ENCODE measurements around the gene SRC.

SRC gene

GRCh38 chr20:37315021-37315451 is 30.9 kb upstream of the SRC start:
- DNase-seq (ENCODE audit: low read depth in 3 of 3) = no peak

- no peak for DNase-seq (ENCODE audit: low read depth in 3 of 3)
These were observed 30.4 kb upstream of the SRC start for GRCh38 chr20:37315452-37316110.

DNA sequence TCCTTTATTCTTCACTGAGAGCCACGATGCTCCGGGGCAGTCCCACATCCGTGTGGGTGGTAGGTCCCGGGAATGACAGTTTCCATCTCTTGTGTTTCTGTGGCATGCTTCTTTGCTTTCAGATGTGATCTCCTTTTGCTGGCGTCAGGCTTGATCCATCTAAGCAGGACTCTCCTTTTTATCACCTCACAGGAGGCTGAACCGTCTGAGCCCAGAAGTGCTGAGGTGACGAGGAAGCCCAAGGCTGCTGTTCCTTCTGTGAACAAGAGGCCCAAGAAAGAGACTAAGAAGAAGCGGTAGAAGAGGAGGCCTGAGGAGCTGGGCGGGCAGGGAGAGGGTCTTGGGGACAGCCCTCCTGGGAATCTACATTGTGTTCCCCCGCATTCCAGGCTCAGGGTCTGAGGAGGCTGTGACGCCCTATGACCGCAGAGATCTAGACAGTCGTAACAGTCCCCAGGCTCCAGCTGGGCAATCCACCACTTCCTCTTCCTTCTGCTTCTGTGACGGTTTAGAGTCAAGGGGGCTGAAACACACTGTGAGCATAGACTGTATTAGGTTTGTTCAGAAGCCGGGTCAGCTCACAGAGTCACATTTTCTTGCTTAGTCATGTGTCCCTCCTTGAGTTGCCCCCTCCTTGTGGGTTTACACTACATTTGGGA is 29.7 kb upstream of the SRC start:
- DNase-seq (ENCODE audit: low read depth in 3 of 3) = no peak

DNA sequence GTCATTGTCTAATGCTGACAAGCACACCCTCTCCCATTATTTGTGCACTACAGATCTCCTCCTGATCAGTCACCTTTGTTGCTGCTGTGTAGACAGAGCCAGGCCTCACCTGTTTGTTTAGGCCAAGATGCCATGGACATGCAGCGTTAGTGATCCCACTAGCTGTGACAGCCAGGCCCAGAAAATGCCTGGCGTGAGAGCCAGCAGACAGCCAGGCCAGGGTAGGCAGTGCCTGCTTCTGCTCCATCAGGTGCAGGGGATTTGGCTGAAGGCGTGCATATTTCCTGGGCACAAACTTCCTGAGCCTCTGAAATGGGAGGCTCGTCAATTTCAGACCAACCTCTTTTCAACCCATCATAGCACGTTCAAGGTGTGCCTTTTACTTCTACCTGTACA is 29.2 kb upstream of the SRC start:
- DNase-seq (ENCODE audit: low read depth in 3 of 3) = no peak

DNA sequence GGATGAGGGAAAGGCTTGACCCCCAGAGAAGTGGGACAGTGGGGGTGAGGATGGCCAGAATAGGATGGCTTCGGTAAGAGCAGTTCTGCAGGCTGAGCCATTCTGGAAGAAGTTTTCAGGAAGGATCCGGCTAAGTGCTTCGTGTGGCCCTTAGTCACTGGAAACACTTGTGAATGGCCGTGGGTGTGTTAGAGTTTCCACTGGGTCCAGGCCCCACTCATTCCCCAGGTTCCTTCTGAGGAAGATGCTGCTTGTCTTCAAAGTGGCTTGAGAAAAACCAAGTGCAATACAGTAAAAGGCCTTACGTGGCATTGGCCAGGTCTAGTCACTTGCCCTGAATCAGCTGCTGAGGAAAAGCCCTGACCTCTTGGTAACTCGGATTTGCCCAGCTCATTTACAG is 28.6 kb upstream of the SRC start:
- DNase-seq (ENCODE audit: low read depth in 3 of 3) = no peak

GRCh38 chr20:37317994-37318640 is 27.8 kb upstream of the SRC start:
- DNase-seq (ENCODE audit: low read depth in 3 of 3) = no peak

DNA sequence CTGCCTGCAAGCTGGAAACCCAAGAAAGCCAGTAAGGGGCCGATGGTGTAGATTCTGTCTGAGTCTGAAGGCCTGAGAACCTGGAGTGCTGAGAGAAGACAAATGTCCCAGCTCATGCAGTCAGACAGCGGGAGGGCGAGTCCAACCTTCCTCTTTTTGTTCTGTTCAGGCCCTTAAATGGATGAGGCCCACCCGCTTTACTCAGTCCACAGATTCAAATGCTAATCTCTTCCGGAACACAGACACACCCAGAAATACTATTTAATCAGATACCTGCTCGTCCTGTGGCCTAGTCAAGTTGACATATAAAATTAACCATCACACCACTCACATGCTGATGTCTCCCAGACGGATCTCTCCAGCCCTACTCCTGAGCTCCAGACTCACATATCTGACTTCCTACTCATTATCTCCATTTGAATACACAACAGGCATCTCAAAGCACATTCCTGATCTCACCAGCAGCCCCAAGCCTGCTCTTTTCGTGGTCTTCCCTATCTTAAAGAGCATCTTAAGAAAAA is 26.7 kb upstream of the SRC start:
- no peak for DNase-seq (ENCODE audit: low read depth in 3 of 3)

DNA sequence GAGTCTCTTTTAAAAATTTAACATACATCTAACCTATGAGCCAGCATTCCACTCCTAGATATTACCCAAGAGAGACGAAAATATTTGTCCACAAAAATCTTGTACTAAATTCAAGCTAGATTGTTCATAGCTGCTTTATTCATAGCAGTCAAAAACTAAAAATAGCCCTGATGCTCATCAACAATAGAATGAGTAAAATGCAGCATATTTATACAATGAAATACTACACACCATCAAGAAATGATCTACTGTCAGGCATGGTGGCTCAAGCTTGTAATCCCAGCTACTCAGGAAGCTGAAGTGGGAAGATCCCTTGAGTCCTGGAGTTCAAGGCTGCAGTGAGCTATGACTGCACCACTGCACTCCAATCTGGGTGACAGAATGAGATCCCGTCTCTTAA is 22.0 kb upstream of the SRC start:
- DNase-seq (ENCODE audit: low read depth in 3 of 3) = no peak

DNA sequence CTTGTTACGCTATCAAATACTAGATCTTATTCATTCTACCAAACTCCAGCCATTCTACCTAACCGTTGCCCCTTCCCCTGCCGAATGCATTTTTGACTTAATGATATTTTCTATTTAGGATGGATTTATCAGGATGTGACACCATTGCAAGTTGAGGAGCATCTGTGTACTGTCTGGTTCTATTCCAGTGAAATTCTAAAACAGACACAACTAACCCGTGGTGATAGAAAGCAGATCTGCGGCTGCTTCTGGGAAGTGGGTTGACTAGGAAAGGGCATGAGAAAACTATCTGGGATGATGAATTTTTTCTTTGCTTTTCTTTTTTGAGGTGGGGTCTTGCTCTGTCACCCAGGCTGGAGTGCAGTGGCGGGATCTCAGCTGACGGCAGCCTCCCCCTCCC is 20.7 kb upstream of the SRC start:
- DNase-seq (ENCODE audit: low read depth in 3 of 3) = no peak

DNA sequence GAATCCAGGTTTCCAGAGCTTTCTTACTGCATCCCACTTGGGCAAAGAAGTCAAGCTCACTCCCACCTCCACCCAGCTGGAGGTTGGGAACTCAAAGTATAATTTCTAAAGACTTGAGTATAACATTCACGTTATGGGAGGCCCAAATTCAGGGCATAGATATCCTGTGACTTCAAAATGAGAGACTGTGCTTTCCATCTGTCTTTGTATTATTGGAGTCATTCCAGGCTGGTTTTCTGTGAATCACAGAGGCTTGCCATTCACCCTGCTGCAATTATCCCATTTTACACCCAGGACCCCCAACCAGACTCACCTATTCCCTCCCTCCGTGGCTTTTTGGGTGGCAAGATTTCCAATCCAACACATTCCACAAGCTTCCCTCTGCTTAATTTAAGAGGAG is 19.3 kb upstream of the SRC start:
- no peak for DNase-seq (ENCODE audit: low read depth in 3 of 3)

GRCh38 chr20:37327748-37328147 is 18.2 kb upstream of the SRC start:
- no peak for DNase-seq (ENCODE audit: low read depth in 3 of 3)

DNA sequence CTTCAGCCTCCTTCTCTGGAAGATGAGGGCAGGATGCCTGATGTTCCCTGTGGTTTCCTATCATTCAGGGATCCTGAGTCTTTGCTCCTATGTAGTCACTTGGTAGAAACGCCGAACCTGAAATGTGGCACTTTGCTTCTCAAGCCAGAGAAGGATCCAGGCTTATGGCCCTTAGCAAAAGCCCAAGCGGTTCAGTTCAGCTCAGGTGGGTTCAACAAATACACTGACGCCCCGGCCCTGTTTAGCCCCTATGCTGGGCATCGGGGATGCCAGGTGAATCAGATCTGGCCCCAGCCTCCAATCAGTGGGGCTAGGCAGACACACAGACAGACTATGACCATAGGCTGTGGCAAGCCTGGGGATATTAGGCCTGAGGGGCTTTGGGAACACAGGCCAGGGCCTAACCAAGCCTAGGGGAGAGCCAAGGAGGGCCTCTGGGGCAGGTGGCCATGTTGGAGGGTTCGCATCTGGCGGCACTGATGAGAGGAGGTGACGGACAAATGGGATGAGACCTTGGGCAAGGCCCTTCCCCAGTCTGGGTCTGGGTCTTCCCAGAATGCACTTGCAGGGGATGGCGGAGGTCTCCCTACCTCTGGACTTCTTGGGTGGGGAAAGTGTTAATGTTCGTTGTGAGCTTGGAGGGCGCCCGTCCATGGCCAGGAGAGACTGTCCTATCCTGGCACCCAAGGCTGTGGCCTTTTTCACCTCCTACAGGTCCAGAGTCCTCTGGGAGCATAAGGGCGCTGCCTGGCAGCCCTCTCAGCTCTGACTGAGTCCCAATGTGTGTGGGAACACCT is 17.6 kb upstream of the SRC start:
- DNase-seq (ENCODE audit: low read depth in 3 of 3) = no peak

GRCh38 chr20:37329481-37330165 is 16.3 kb upstream of the SRC start:
- no peak for DNase-seq (ENCODE audit: low read depth in 3 of 3)

DNA sequence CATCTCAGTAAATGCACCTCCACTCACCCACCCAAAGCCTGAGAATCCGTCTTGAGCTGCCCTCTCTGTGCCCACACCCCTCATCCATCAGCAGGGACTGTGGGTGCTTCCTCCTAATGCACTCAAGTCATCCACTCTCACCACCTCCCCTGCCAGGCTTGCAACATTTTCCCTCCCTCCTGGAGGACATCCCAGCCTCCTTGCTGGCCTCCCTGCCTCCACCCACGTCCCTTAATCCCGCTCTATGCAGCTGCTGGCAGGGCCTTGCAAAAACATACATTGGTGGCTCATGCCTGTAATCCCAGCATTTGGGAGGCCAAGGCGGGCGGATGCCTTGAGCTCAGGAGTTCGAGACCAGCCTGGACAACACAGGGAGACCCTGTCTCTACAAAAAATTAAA is 15.6 kb upstream of the SRC start:
- DNase-seq (ENCODE audit: low read depth in 3 of 3) = no peak

DNA sequence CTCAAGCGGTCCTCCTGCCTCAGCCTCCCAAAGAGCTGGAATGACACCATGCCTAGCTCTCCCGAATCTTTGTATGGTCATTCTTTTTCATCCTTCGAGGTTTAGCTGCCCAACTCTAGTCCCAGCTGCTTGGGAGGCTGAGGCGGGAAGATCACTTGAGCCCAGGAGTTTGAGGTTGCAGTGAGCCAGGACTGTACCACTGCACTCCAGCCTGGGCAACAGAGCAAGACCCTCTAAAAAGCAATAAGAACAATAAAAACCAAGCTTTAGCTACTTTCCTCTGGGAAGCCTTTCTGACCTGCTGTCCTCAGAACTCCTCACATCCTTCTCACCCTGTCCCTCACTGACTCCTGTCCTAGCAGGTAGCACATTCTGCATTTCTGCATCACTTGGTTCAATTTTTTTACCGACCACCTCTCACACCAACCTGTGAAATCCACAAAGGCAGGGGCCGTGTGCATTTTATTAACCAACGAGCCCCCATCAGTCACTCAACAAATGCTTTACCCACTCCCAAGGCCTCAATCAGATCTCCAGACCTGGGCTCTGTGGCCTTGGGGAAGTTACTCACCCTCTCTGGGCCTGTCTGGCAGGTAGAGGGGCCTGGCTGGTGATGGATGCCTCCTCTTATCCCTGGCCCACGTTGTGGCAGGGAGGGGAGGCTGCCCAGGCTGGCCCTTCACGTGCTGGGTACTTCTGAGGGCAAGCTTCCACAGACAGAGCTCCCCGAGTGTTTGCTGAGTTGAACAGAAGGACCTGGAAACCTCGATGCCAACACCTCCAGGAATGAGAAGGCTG is 14.7 kb upstream of the SRC start:
- no peak for DNase-seq (ENCODE audit: low read depth in 3 of 3)

DNA sequence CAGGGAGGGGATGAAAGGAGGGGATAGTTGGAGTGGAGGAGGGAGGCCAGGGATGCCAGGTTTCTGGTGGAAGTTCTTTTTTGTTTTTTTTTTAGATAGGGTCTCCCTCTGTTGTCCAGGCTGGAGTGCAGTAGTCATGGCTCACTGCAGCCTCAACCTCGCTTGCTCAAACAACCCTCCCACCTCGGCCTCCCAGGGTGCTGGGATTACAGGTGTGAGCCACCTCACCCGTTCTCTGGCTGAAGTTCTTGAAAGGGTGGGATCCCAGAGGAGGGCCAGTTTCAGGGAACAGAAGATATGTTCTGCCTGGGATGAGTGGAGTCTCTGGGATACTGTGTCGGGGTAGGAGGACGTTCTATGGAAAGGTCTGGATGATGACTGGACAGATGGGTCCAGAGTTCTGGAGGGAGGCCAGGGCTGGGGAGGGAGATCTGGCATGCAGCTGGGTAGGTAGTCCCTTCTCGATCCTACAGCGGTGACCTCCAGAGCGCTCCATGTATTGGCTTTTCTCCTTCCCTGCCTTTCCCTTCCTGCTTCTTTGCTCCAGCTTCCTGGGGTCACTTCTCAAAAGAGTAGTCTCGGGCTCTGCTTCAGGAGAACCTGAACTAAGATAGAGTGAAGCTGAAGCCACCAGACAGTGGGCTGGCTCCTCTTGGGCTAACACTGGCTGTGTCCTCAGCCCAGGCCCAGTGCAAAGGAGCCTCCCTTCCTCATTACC is 12.7 kb upstream of the SRC start:
- DNase-seq (ENCODE audit: low read depth in 3 of 3) = no peak

DNA sequence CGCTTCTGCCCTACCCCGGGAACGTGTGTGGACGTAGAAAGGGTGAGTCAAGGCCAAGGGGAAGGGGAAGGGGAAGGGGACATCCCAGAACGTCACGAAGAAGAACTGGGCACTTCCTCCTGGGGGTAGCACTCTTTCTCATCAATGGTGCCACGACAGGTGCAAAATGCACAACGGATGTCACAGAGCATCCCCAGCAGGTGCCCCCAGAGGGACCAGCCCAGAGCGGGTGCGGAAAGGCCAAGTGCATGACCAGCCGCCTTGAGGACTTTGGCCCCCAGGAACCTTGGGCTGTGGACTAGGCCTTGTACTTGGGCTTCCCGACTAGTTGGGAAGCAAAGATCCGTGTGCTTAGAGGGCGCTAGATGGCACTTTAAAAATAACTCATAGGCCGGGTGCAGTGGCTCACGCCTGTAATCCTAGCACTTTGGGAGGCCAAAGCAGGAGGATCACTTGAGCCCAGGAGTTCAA is 12.1 kb upstream of the SRC start:
- DNase-seq (ENCODE audit: low read depth in 3 of 3) = no peak

DNA sequence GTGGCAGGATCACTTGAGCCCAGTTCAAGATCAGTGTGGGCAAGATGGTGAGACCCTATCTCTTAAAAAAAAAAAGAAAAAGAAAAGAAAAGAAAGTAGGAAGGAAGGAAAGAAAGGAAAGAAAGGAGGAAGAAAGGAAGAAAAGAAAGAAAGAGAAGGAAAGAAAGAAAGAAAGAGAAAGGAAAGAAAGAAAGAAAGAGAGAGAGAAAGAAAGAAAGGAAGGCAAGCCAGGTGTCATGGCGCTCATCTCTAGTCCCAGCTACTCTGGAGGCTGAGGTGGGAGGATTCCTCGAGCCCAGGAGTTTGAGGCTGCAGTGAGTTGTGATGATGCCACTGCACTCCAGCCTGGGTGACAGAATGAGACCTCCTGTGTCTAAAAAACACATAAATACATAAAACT is 11.5 kb upstream of the SRC start:
- DNase-seq (ENCODE audit: low read depth in 3 of 3) = no peak

DNA sequence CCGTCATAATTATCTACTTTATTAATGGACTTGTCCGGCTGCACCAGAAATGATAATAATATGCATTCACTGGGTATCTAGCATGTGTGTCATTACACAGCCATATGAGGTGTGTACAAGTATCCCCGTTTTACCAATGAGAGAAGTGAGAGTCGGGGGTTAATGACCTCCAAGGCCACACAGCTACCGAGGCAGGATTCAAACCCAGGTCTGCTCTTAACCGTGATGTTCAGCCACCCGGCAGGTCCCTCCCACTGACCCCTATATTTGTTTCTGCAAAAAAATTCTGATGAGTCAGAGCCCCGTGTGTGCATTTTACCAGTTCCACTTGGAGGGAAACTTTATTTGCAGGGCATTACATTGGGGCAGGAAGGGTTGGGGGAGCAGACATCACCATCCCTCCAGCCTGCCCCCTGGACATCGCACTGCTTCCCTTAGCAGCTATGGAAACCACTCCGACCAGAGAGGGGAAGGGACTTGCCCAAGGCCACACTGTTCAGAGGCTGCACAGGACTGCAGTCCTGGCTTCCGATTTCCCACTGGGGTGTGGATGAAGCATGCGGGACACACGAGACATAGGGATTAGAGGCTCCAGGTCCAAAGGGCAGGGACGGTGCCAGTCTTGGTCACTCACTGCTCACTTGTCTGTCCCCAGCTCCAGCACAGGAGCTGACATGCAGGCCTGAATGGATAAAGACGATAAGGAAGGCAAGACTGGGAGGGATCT is 10.1 kb upstream of the SRC start:
- DNase-seq (ENCODE audit: low read depth in 3 of 3) = no peak

All from stimulated activated CD4-positive, alpha-beta T cell treated with anti-CD3 and anti-CD28 coated beads, TNF-alpha, amount 100 ng/mL, for 24 hours (primary cell).